Measurements from ENCODE around the gene BHLHE40. TPM values are rescaled to one million over a fixed set of nuclear protein-coding genes. Genes with fewer than 3 reads are reported as not detected.
A peak's percentile ranks its signal among the peaks of the same experiment; 100 is the strongest.

The BHLHE40 gene
- total RNA-seq, 4 donors from 2014 or later: 124 to 194 (median 153) TPM

GRCh38 chr3:5019411-5020241 lies 40.4 kb downstream of the BHLHE40 start:
- intact Hi-C loops (cut with DNase I): loop anchor here (5.0 kb wide), 2 partner anchors 32 to 302 kb away; no protein-coding TSS in a partner anchor
- H3K36me3 ChIP-seq: no peaks in the 10 kb centered on the region
- H3K4me3 ChIP-seq: no peak overlapping the region
- no peaks in the 10 kb centered on the region for H3K27me3 ChIP-seq
- H3K4me1 ChIP-seq: peaks cover 37 to 88% (median 58%) of the 10 kb centered on the region in 3 donors
- TF ChIP-seq CTCF (IDR thresholded peaks at IDR 0.05) (no peak), POLR2A (IDR thresholded peaks at IDR 0.05) (peak in 1 of 4 donors; percentile 25)
- no peaks in the 10 kb centered on the region for H3K9me3 ChIP-seq
- H3K27ac ChIP-seq: peak overlapping the region; percentile 89 to 93 (median 90)
- whole genome bisulfite sequencing, 2 donors: 33 to 43% methylated on average over 15 to 18 of the region's 19 CpGs
- DNase-seq: no peak

- WGBS, 2 donors: 20 to 54% methylated on average over 5 to 6 of the region's 7 CpGs
- H3K36me3 ChIP-seq: no peaks in the 10 kb centered on the region
- intact Hi-C loops (cut with DNase I): loop anchor here (5.0 kb wide), 2 partner anchors 33 to 303 kb away; no protein-coding TSS in a partner anchor
- peaks cover 32 to 88% (median 58%) of the 10 kb centered on the region in 3 donors for H3K4me1 ChIP-seq
- no peaks in the 10 kb centered on the region for H3K9me3 ChIP-seq
- H3K27ac ChIP-seq: peak overlapping the region; percentile 89 to 93 (median 90)
- H3K27me3 ChIP-seq: no peaks in the 10 kb centered on the region
- no peak for DNase-seq
- H3K4me3 ChIP-seq: no peak overlapping the region
- TF ChIP-seq CTCF (IDR thresholded peaks at IDR 0.05) (no peak), POLR2A (IDR thresholded peaks at IDR 0.05) (no peak)
Measured at GRCh38 chr3:5020242-5020722, 41.0 kb downstream of the BHLHE40 start.

- TF ChIP-seq CTCF (IDR thresholded peaks at IDR 0.05) (no peak), POLR2A (IDR thresholded peaks at IDR 0.05) (no peak)
- H3K27me3 ChIP-seq: no peaks in the 10 kb centered on the region
- no peak for DNase-seq
- intact Hi-C loops (cut with DNase I): loop anchor here (5.0 kb wide), 2 partner anchors 34 to 304 kb away; no protein-coding TSS in a partner anchor
- no peaks in the 10 kb centered on the region for H3K36me3 ChIP-seq
- H3K9me3 ChIP-seq: no peaks in the 10 kb centered on the region
- peak overlapping the region; percentile 89 to 93 (median 90) for H3K27ac ChIP-seq
- 60% methylated on average over 17 of the region's 17 CpGs for WGBS, 2 donors
- no peak overlapping the region for H3K4me3 ChIP-seq
- peaks cover 39 to 93% (median 59%) of the 10 kb centered on the region in 3 donors for H3K4me1 ChIP-seq
Measured at GRCh38 chr3:5021116-5022092, 42.2 kb downstream of the BHLHE40 start.

- no peak for DNase-seq
- Histone ChIP-seq H3K4me3 (no peak overlapping the region), H3K36me3 (no peaks in the 10 kb centered on the region), H3K27ac (peak overlapping the region; percentile 84 to 93 (median 90)), H3K4me1 (peaks cover 38 to 92% (median 50%) of the 10 kb centered on the region in 3 donors), H3K27me3 (no peaks in the 10 kb centered on the region), H3K9me3 (no peaks in the 10 kb centered on the region)
- TF ChIP-seq CTCF (IDR thresholded peaks at IDR 0.05) (no peak), POLR2A (IDR thresholded peaks at IDR 0.05) (no peak)
- intact Hi-C loops (cut with DNase I): loop anchor here (5.0 kb wide), 2 partner anchors 35 to 305 kb away; no protein-coding TSS in a partner anchor
- 47 to 56% methylated on average over 6 of the region's 6 CpGs for WGBS, 2 donors
Measured at GRCh38 chr3:5022187-5022965, 43.1 kb downstream of the BHLHE40 start.
